Gastrocnemius medialis (tissue), 4 donors: ENCODE data around the gene AFTPH. TPM values are rescaled to one million over a fixed set of nuclear protein-coding genes. Genes with fewer than 3 reads are reported as not detected.
"Not testable (repeated sequence)": the region's sequence is repeated elsewhere in the genome, so short reads cannot be mapped to it uniquely, and the experiment has no call there.

Experiments used
- ATAC-seq, 2 donors: fragments of 150-250 bp; one replicate each; pipeline ENCODE4 v1.9.1; 2016
- DNase-seq, 2 donors: peaks; one replicate each; pipeline ENCODE4 v3.0.0-alpha.2; 2019
- H3K27ac ChIP-seq, 4 donors: fragments of 200-600 bp; sonication (generic); 1 replicate in 1 of 4; 2 replicates in 3 of 4; pipeline ENCODE4 v1.5.1; 2016 to 2018; ENCODE audit warnings: mild to moderate bottlenecking in 2 of 4, moderate library complexity in 1 of 4
- H3K27me3 ChIP-seq, 3 donors: fragments of 200-600 bp; sonication (generic) in 2 of 3; 1 replicate in 1 of 3; 2 replicates in 2 of 3; pipeline versions ENCODE4 v1.5.1 to v1.6.0; 2016 to 2019; ENCODE audit warnings: mild to moderate bottlenecking in 1 of 3, moderate library complexity in 1 of 3
- H3K36me3 ChIP-seq, 2 donors: fragments of 200-600 bp; sonication (generic) in 1 of 2; one replicate each; pipeline ENCODE4 v1.5.1; 2017 to 2018
- H3K4me1 ChIP-seq, 2 donors: fragments of 200-600 bp; sonication (generic) in 1 of 2; one replicate each; pipeline ENCODE4 v1.5.1; 2016 to 2017; ENCODE audit warnings: mild to moderate bottlenecking in 2 of 2
- H3K4me3 ChIP-seq, 4 donors: fragments of 200-600 bp; sonication (generic) in 3 of 4; 1 replicate in 1 of 4; 2 replicates in 3 of 4; pipeline ENCODE4 v1.5.1; 2016 to 2019; ENCODE audit warnings: mild to moderate bottlenecking in 2 of 4
- H3K9me3 ChIP-seq, 3 donors: fragments of 200-600 bp; sonication (generic) in 2 of 3; 1 replicate in 1 of 3; 2 replicates in 2 of 3; pipeline ENCODE4 v1.5.1; 2016 to 2019
- CTCF ChIP-seq, 5 experiments: fragments of 450-650 bp in 3 of 5; fragments of 200-600 bp in 2 of 5; sonication (generic) in 2 of 5; IDR thresholded peaks in 4 of 5; conservative IDR thresholded peaks in 1 of 5; 1 replicate in 4 of 5; 2 replicates in 1 of 5; pipeline ENCODE4 v1.5.1; 2016 to 2019; ENCODE audit warnings: antibody characterized with exemption in 5 of 5, mild to moderate bottlenecking in 3 of 5, moderate library complexity in 3 of 5
- POLR2A ChIP-seq, 2 donors: fragments of 450-650 bp; IDR thresholded peaks; one replicate each; pipeline ENCODE4 v1.6.1; 2017; ENCODE audit warnings: antibody characterized with exemption in 2 of 2, mild to moderate bottlenecking in 2 of 2, moderate library complexity in 2 of 2
- in situ Hi-C, 4 donors: fragments of 200-750 bp; cut with MboI; loops; one replicate each; pipeline versions ENCODE4 v1.15.0 to v1.8.0; 2017; ENCODE audit warnings: low sequenced_read_pairs in 4 of 4
- intact Hi-C: fragments of 100-400 bp; cut with DNase I; formaldehyde crosslinking; loops from one replicate; pipeline ENCODE4 v1.15.1; 2023; ENCODE audit warnings: low total_unique reads
- total RNA-seq, 4 donors: library from RNA; depleted of rRNA; stranded (reverse); fragments of >200 nt; gene quantifications; one replicate each; pipeline versions ENCODE4 v1.1.0 to v1.2.3, GENCODE V29; 2016

Gene AFTPH
- total RNA-seq, 4 donors from 2014 or later = 13.9 to 18.1 (median 14.8) TPM

- peak; percentile 18 to 27 for DNase-seq
- peak overlapping the region; percentile 86 to 97 (median 90) for H3K4me3 ChIP-seq
- H3K27ac ChIP-seq = peak overlapping the region; percentile 91 to 97 (median 94)
- H3K36me3 ChIP-seq = no peaks in the 10 kb centered on the region
- TF ChIP-seq CTCF (IDR thresholded peaks at IDR 0.05 in 4 of 5, conservative IDR thresholded peaks at IDR 0.05 in 1 of 5) (peak; percentile 65 to 85 (median 75)), POLR2A (IDR thresholded peaks at IDR 0.05) (no peak)
- in situ Hi-C loops = loop anchor here in 2 of 4 donors (10.0 kb wide), 3 partner anchors 132 to 352 kb away; partner anchors contain the start of gene SERTAD2 (in 1 of the 2)
- intact Hi-C loops = loop anchor here (2.0 to 10.0 kb wide), 6 partner anchors 40 to 912 kb away; partner anchors contain the start of genes LGALSL and SPRED2
- H3K4me1 ChIP-seq = peaks cover 25 to 29% of the 10 kb centered on the region in 2 donors
- no peak for ATAC-seq
- H3K9me3 ChIP-seq = no peaks in the 10 kb centered on the region
- H3K27me3 ChIP-seq = no peaks in the 10 kb centered on the region
Observed at GRCh38 chr2:64522843-64523428, 1.2 kb upstream of the AFTPH start.

- no peak for TF ChIP-seq CTCF (IDR thresholded peaks at IDR 0.05 in 4 of 5, conservative IDR thresholded peaks at IDR 0.05 in 1 of 5)
- no peak for TF ChIP-seq POLR2A (IDR thresholded peaks at IDR 0.05)
- H3K4me3 ChIP-seq = peak overlapping the region; percentile 86 to 97 (median 90)
- H3K4me1 ChIP-seq = peaks cover 29 to 33% of the 10 kb centered on the region in 2 donors
- peak overlapping the region; percentile 91 to 97 (median 94) for H3K27ac ChIP-seq
- in situ Hi-C loops (loop anchor here in 2 of 4 donors (10.0 kb wide), 3 partner anchors 130 to 350 kb away; partner anchors contain the start of gene SERTAD2 (in 1 of the 2)), intact Hi-C loops (loop anchor here (1.0 to 10.0 kb wide), 5 partner anchors 72 to 910 kb away; partner anchors contain the start of genes LGALSL, SERTAD2 and SPRED2)
- DNase-seq = peak in 1 of 2 donors; percentile 16
- no peaks in the 10 kb centered on the region for H3K27me3 ChIP-seq
- H3K9me3 ChIP-seq = no peaks in the 10 kb centered on the region
- no peaks in the 10 kb centered on the region for H3K36me3 ChIP-seq
- ATAC-seq = peak; percentile 33 to 34
Observed at GRCh38 chr2:64524604-64525316, 632 bp downstream of the AFTPH start.

GRCh38 chr2:64525317-64525613 is 1.1 kb downstream of the AFTPH start:
- Histone ChIP-seq H3K9me3 (no peaks in the 10 kb centered on the region), H3K4me1 (peaks cover 29 to 33% of the 10 kb centered on the region in 2 donors), H3K4me3 (peak overlapping the region; percentile 86 to 97 (median 90)), H3K36me3 (no peaks in the 10 kb centered on the region), H3K27ac (peak overlapping the region; percentile 91 to 97 (median 94)), H3K27me3 (no peaks in the 10 kb centered on the region)
- DNase-seq (no peak), ATAC-seq (no peak)
- TF ChIP-seq POLR2A (IDR thresholded peaks at IDR 0.05) (no peak), CTCF (IDR thresholded peaks at IDR 0.05 in 4 of 5, conservative IDR thresholded peaks at IDR 0.05 in 1 of 5) (no peak)
- intact Hi-C loops = loop anchor here (2.0 to 10.0 kb wide), 2 partner anchors 128 to 910 kb away; partner anchors contain the start of genes SERTAD2 and SPRED2
- in situ Hi-C loops = loop anchor here in 2 of 4 donors (10.0 kb wide), 3 partner anchors 130 to 350 kb away; partner anchors contain the start of gene SERTAD2 (in 1 of the 2)

- DNase-seq (no peak), ATAC-seq (no peak)
- peak overlapping the region in 2 of 4 donors; percentile 91 to 97 for H3K27ac ChIP-seq
- H3K36me3 ChIP-seq = no peaks in the 10 kb centered on the region
- intact Hi-C loops (loop anchor here (10.0 kb wide), 1 partner anchor 909 kb away; the partner anchor contains the start of gene SPRED2), in situ Hi-C loops (loop anchor here in 2 of 4 donors (10.0 kb wide), 3 partner anchors 129 to 349 kb away; partner anchors contain the start of gene SERTAD2 (in 1 of the 2))
- no peak for TF ChIP-seq POLR2A (IDR thresholded peaks at IDR 0.05)
- no peak for TF ChIP-seq CTCF (IDR thresholded peaks at IDR 0.05 in 4 of 5, conservative IDR thresholded peaks at IDR 0.05 in 1 of 5)
- H3K9me3 ChIP-seq = no peaks in the 10 kb centered on the region
- peak overlapping the region in 2 of 4 donors; percentile 89 to 97 for H3K4me3 ChIP-seq
- peaks cover 29 to 33% of the 10 kb centered on the region in 2 donors for H3K4me1 ChIP-seq
- H3K27me3 ChIP-seq = no peaks in the 10 kb centered on the region
Observed at GRCh38 chr2:64526034-64526433, 1.9 kb downstream of the AFTPH start.

- H3K9me3 ChIP-seq, in situ Hi-C loops: not testable (repeated sequence)
Observed at GRCh38 chr2:64530946-64531345, 6.8 kb downstream of the AFTPH start.

More at GRCh38 chr2:64530946-64531345, 6.8 kb downstream of the AFTPH start:
- intact Hi-C loops, DNase-seq, H3K27me3 ChIP-seq, H3K36me3 ChIP-seq, ATAC-seq, H3K27ac ChIP-seq, H3K4me3 ChIP-seq: not testable (repeated sequence)
- H3K4me1 ChIP-seq = peaks cover 24 to 37% of the 10 kb centered on the region in 2 donors
